Muscle layer of colon (tissue), 2 donors: ENCODE measurements around the gene DNAH3.
A peak's percentile ranks its signal among the peaks of the same experiment; 100 is the strongest.

Experiments
- H3K27ac ChIP-seq: one replicate; pipeline ENCODE4 v1.7.0; 2013; ENCODE audit warnings: low read depth, mild to moderate bottlenecking, low read length, moderate library complexity
- H3K27me3 ChIP-seq, 2 donors: one replicate each; pipeline ENCODE4 v1.7.0; 2013; ENCODE audit warnings: low read length in 2 of 2, mild to moderate bottlenecking in 2 of 2; ENCODE audit not compliant: insufficient read depth in 2 of 2, control insufficient read depth in 1 of 2
- H3K36me3 ChIP-seq: one replicate; pipeline ENCODE4 v1.7.0; 2013; ENCODE audit warnings: mild to moderate bottlenecking, low read length; ENCODE audit not compliant: insufficient read depth
- H3K4me1 ChIP-seq: one replicate; pipeline ENCODE4 v1.7.0; 2013; ENCODE audit warnings: mild to moderate bottlenecking, low read length; ENCODE audit not compliant: insufficient read depth
- H3K4me3 ChIP-seq, 2 donors: one replicate each; pipeline ENCODE4 v1.7.0; 2013; ENCODE audit warnings: low read length in 2 of 2, low read depth in 1 of 2, mild to moderate bottlenecking in 1 of 2, moderate library complexity in 1 of 2
- H3K9ac ChIP-seq: one replicate; pipeline ENCODE4 v1.7.0; 2013; ENCODE audit warnings: low read length
- H3K9me3 ChIP-seq: one replicate; pipeline ENCODE4 v1.7.0; 2013; ENCODE audit warnings: mild to moderate bottlenecking, low read length
- donor health status: abdominal sarcoma.
- donor health status: Adenocarcinoma of cecum.

DNAH3 gene

DNA sequence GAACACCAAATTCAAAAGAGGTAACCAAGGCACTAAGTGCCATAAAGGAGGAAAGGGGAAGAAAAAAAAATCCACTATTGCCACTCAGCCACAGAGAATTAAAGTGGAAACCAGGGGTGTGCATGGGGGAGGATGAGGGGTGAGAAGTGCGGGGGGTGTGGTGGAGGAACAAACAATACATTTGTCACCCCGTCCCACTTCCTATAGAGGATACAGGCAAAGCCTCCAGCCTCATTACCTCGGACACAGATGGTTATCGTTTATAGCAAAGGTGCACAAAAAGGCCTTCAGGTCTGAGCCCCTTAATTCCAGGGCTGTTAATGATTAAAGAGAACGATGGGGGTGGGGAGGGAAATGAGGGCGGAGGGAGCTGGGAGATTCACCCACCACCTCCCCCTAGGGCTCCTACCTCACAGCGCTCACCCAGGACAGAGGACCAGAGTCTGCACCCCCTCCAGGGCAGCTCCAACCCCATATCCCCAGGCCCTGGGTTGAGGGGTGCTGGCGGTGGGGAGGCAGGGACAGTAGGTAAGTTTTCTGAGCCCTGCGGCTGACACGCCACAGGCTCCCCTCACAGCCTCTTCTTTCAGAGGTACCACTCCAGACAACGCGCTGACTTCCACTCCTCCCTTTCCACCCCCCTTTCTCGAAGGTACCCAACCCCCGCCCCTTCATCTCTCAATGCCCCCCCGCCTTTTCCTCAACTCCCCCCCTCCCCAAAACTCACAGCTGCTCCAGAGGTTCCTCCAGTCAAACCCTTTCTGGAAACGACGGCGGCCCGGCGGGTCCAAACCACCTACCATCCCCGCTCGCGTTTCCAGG lies 251.0 kb downstream of the DNAH3 start:
- peak overlapping the region; percentile 84 for H3K9ac ChIP-seq
- peak overlapping the region; percentile 75 to 92 for H3K4me3 ChIP-seq
- H3K36me3 ChIP-seq: peaks cover 15% of the 10 kb centered on the region
- H3K27ac ChIP-seq: peak overlapping the region; percentile 100
- no peaks in the 10 kb centered on the region for H3K27me3 ChIP-seq
- H3K4me1 ChIP-seq: peaks cover 46% of the 10 kb centered on the region
- H3K9me3 ChIP-seq: no peaks in the 10 kb centered on the region

DNA sequence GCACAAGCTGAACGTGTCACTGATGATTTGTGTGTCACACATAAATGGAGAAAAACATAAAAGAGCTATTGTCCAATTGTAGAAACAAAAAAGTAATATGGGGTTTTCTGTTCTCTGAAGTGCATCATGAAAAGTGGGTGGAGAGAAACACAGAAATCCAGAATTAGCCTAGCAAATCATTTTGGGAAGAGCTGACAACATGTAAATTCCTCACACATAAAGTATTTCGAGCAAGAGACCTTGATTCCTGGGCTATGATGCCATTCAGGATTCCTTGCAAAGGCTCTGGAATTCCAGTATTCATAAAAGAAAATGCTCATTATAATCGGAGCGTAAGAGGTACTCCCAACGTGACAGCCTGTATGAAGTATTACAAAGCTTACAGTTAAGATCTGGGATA lies 251.6 kb downstream of the DNAH3 start:
- H3K9me3 ChIP-seq: no peaks in the 10 kb centered on the region
- H3K27ac ChIP-seq: peak overlapping the region; percentile 100
- H3K4me1 ChIP-seq: peaks cover 40% of the 10 kb centered on the region
- peak overlapping the region; percentile 84 for H3K9ac ChIP-seq
- H3K36me3 ChIP-seq: peaks cover 21% of the 10 kb centered on the region
- H3K4me3 ChIP-seq: peak overlapping the region; percentile 75 to 92
- no peaks in the 10 kb centered on the region for H3K27me3 ChIP-seq

DNA sequence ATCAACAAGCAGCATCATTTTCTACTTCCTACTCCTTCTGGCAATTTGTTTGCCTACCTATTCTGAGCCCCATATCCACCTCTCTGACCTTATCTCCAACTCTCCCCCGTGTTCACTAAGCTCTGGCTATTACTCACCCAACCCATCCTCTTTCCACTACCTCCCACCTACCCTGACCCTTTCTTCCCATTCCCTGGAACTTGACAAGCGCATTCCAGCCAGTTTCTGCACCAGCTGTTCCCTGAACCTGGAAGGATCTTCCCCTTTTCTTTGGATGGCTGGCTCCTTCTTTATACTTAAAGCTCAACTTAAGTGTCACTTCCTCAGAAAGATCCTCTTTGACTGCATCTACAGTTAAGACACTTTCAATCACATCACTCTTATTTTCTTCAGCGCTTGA lies 252.7 kb downstream of the DNAH3 start:
- peaks cover 33% of the 10 kb centered on the region for H3K4me1 ChIP-seq

DNA sequence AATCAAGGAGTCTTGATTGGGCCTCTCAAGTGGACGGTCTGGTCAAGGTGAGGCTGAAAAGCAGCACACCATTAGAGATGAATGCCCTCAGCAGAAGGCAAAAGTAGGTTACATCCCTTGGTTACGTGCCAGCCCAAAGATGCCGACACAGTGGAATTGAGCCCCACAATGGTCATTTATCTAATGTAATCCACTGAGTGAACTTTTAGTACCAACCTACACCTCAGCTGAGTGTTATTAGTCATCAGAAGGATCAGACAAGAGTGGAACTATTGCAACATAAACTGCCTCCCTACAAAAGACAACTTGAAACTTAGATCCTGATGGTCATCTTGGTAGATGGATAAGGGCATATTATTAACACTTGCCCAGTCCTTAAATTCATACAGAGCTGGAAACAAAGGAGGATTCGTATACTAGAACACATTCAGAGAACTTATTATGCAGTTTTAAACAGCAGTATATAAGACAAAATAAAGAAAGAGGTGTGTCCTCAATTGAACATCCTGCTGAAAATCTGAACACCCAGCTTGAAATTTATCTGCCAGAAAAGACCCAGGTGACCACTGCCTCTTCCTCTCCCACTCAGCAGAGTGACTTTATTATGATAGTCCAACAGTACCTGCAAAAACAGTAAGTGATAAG lies 253.3 kb downstream of the DNAH3 start:
- no peaks in the 10 kb centered on the region for H3K9me3 ChIP-seq
- H3K36me3 ChIP-seq: peaks cover 24% of the 10 kb centered on the region
- peaks cover 27% of the 10 kb centered on the region for H3K4me1 ChIP-seq
- no peak overlapping the region for H3K9ac ChIP-seq
- no peak overlapping the region for H3K4me3 ChIP-seq
- H3K27ac ChIP-seq: peak overlapping the region; percentile 2
- H3K27me3 ChIP-seq: no peaks in the 10 kb centered on the region

More for the DNA sequence above, 252.7 kb downstream of the DNAH3 start:
- no peak overlapping the region for H3K9ac ChIP-seq
- peak overlapping the region; percentile 2 for H3K27ac ChIP-seq
- H3K4me3 ChIP-seq: no peak overlapping the region
- H3K27me3 ChIP-seq: no peaks in the 10 kb centered on the region
- peaks cover 29% of the 10 kb centered on the region for H3K36me3 ChIP-seq
- H3K9me3 ChIP-seq: no peaks in the 10 kb centered on the region

DNA sequence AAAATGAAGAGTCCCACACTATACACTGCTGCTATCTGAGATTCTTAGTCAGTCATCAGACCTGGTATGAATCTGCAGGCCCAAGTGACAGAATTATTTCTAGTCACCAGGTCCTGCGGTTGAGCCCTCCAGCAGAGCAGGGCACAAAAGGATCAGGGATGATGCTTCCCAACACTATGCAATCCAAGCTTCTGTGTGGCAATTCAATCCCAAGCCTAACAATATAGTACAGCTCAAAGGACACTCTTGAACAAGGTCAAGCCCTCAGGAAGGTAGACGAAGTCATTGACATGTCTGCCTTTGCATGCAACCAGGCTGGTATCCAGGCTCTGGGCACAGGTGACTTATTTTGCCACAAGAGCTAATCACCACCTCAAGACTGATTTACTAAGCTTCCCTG lies 256.3 kb downstream of the DNAH3 start:
- no peak overlapping the region for H3K27ac ChIP-seq
- H3K27me3 ChIP-seq: no peaks in the 10 kb centered on the region
- no peak overlapping the region for H3K4me3 ChIP-seq
- peaks cover 24% of the 10 kb centered on the region for H3K36me3 ChIP-seq
- H3K4me1 ChIP-seq: peaks cover 28% of the 10 kb centered on the region
- no peaks in the 10 kb centered on the region for H3K9me3 ChIP-seq
- H3K9ac ChIP-seq: no peak overlapping the region

DNA sequence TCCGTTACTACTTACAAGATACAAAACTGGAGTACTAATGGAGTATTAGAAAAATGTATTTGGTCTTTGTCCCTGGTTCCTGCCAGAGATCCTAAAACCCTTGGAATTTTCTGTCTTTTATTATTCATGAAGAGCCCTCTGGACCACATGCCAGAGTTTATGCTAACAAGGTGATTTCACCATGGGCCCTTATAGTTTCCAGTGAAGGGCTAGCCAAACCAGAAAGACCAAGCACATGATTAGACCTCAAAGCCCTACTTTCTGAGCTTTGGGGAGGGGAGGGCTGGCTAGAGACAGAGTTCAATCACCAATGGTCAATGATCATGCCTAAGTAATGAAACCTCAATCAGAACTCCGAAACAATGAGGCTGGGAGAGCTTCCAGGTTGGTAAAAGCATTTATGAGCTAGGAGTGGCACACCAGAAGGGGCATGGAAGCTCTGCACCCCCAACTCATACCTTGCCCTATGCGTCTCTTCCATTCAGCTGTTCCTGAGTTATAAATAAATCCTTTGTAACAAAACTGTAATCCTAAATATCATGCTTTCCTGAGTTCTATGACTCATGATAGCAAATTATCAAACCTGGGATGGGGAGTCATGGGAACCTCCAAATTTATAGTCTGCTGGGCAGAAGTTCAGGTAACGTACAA lies 260.9 kb downstream of the DNAH3 start:
- Histone ChIP-seq H3K9me3 (no peaks in the 10 kb centered on the region), H3K4me1 (peaks cover 17% of the 10 kb centered on the region), H3K36me3 (peaks cover 17% of the 10 kb centered on the region), H3K27me3 (no peaks in the 10 kb centered on the region), H3K4me3 (no peak overlapping the region), H3K9ac (no peak overlapping the region), H3K27ac (no peak overlapping the region)

DNA sequence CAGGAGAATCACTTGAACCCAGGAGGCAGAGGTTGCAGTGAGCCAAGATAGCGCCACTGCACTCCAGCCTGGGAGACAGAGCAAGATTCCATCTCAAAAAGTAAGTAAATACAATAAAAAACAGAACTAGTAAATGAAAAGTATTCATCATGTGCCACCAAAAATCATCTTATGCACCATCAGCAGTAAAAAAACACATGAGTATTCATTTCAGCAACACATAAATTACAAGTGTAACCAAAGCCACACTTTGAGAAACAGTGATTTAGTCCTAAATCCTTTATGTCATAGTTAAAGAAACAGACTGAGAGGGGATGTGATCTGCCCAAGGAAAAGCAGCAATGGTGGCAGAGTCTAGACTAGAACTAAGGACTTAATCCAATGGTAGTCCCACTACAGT lies 263.4 kb downstream of the DNAH3 start:
- H3K9me3 ChIP-seq: no peaks in the 10 kb centered on the region
- H3K4me1 ChIP-seq: peaks cover 28% of the 10 kb centered on the region
- no peak overlapping the region for H3K9ac ChIP-seq
- H3K4me3 ChIP-seq: no peak overlapping the region
- no peaks in the 10 kb centered on the region for H3K27me3 ChIP-seq
- H3K27ac ChIP-seq: no peak overlapping the region
- H3K36me3 ChIP-seq: no peaks in the 10 kb centered on the region

DNA sequence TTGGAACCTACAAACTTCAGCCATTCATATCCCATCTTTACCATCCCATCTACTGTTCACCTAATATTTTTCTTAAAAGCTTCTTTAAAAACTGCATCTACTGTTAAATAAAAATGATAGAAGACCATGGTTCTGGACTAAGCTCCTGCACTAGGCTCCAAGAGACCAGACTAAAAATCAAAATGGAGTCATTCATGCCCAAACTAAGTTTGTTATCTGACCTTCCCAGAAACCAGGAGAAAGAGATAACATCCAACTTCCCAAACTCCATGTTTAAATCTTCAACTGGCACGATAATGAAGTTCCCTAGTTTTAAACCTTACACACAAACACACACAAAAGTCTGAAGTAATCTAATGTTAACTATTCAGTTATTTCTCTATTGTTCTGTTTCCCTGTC lies 264.3 kb downstream of the DNAH3 start:
- H3K27me3 ChIP-seq: no peaks in the 10 kb centered on the region
- H3K27ac ChIP-seq: no peak overlapping the region
- no peaks in the 10 kb centered on the region for H3K36me3 ChIP-seq
- no peaks in the 10 kb centered on the region for H3K9me3 ChIP-seq
- H3K9ac ChIP-seq: no peak overlapping the region
- H3K4me1 ChIP-seq: peaks cover 32% of the 10 kb centered on the region
- H3K4me3 ChIP-seq: no peak overlapping the region

DNA sequence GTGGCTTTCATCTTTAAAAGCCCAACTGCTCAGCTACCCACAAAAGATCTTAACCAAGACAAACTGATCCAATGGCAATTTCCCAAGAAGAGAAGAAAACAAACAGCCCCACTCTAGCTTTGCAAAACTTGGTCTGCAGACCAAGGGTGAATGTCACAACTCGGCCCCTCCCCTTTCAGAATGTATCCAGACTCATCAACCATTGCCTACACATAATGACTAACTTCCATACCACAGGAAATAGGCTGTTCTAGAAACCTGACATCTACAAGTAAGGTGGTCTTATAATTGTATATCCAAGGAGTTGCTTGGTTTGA lies 266.4 kb downstream of the DNAH3 start:
- Histone ChIP-seq H3K4me1 (peaks cover 44% of the 10 kb centered on the region), H3K36me3 (no peaks in the 10 kb centered on the region), H3K27me3 (no peaks in the 10 kb centered on the region), H3K4me3 (no peak overlapping the region), H3K9ac (no peak overlapping the region), H3K9me3 (no peaks in the 10 kb centered on the region), H3K27ac (no peak overlapping the region)

DNA sequence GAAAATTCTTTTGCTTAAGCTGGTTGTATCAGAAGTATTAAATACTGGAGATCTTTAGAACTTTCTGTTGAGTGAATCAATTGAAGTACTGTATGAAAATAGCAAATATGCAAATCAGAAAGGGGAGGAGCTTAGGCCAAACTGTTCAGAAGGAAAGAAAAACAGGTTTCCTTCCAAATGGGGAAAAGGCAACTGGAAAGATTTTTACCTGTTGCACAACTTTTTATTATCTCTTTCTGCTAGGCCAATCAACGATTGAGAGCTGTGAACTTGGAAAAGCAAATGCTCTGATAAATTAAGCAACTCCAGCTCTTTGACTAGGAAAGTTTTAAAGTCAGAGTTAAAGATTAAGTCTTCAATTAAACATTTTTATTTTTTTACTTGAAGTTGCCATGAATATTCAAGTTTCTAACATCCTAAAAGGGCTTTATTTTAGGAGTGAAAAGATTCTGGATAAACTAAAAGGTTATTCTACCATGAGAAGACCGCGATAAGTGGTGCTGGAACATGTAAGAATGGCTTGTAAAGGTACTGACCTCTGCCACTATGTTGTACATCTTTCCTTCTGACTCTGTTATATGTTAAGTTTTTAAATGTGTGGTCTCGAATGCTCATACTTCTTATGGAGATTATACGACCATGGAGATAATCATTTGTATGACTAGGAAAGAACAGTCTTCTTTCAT lies 266.9 kb downstream of the DNAH3 start:
- Histone ChIP-seq H3K4me3 (no peak overlapping the region), H3K36me3 (no peaks in the 10 kb centered on the region), H3K9me3 (no peaks in the 10 kb centered on the region), H3K4me1 (peaks cover 49% of the 10 kb centered on the region), H3K9ac (no peak overlapping the region), H3K27me3 (no peaks in the 10 kb centered on the region), H3K27ac (no peak overlapping the region)
